Fibroblast of the conjunctiva (primary cell): Measurements from ENCODE around the gene STK24.
A peak's percentile ranks its signal among the peaks of the same experiment; 100 is the strongest.

ENCODE experiments used
- DNase-seq: peaks from one replicate; pipeline ENCODE4 v3.0.0-alpha.2; 2010; ENCODE audit warnings: low read depth

Gene STK24

GRCh38 chr13:98450026-98450425 is 126.9 kb downstream of the STK24 start:
- DNase-seq: no peak

GRCh38 chr13:98449273-98449672 is 127.6 kb downstream of the STK24 start:
- DNase-seq: no peak

- no peak for DNase-seq
Observed at GRCh38 chr13:98448642-98448928, 128.3 kb downstream of the STK24 start.

- no peak for DNase-seq
Observed at GRCh38 chr13:98447881-98448641, 128.8 kb downstream of the STK24 start.

GRCh38 chr13:98447130-98447529 is 129.8 kb downstream of the STK24 start:
- no peak for DNase-seq

GRCh38 chr13:98446234-98446621 is 130.7 kb downstream of the STK24 start:
- no peak for DNase-seq

- DNase-seq: peak; percentile 24
Observed at GRCh38 chr13:98445340-98446233, 131.3 kb downstream of the STK24 start.

- no peak for DNase-seq
Observed at GRCh38 chr13:98444381-98444780, 132.5 kb downstream of the STK24 start.

GRCh38 chr13:98443800-98444325 is 133.0 kb downstream of the STK24 start:
- DNase-seq: no peak

GRCh38 chr13:98443329-98443728 is 133.6 kb downstream of the STK24 start:
- DNase-seq: peak; percentile 23

GRCh38 chr13:98442391-98443230 is 134.3 kb downstream of the STK24 start:
- no peak for DNase-seq

- no peak for DNase-seq
Observed at GRCh38 chr13:98441056-98441676, 135.7 kb downstream of the STK24 start.

- DNase-seq: no peak
Observed at GRCh38 chr13:98440390-98441055, 136.4 kb downstream of the STK24 start.

- no peak for DNase-seq
Observed at GRCh38 chr13:98439896-98440295, 137.0 kb downstream of the STK24 start.

GRCh38 chr13:98439126-98439828 is 137.6 kb downstream of the STK24 start:
- DNase-seq: no peak

- DNase-seq: no peak
Observed at GRCh38 chr13:98438246-98439125, 138.4 kb downstream of the STK24 start.

- no peak for DNase-seq
Observed at GRCh38 chr13:98436233-98436910, 140.5 kb downstream of the STK24 start.

- no peak for DNase-seq
Observed at GRCh38 chr13:98435376-98435775, 141.5 kb downstream of the STK24 start.

- DNase-seq: no peak
Observed at GRCh38 chr13:98434060-98434459, 142.8 kb downstream of the STK24 start.
